Midbrain (tissue), 1 donor: ENCODE measurements around the gene GDE1.
"Not testable (repeated sequence)": the region's sequence is repeated elsewhere in the genome, so short reads cannot be mapped to it uniquely, and the experiment has no call there.

Experiments used
- DNase-seq: peaks from one replicate; lab custom pipeline; 2025; lab: John Stamatoyannopoulos, UW

GDE1 gene

GRCh38 chr16:19521471-19522396 lies at the start of gene GDE1:
Gene GDE1, minus strand, starts transcription at chr16:19522098. Its CDS starts 134 bp downstream, at chr16:19521964.
- DNase-seq: peak; percentile 98

GRCh38 chr16:19567560-19567959 lies 45.7 kb upstream of the GDE1 start:
- no peak for DNase-seq

GRCh38 chr16:19566362-19566761 lies 44.5 kb upstream of the GDE1 start:
- DNase-seq: no peak

- no peak for DNase-seq
These were observed 41.5 kb upstream of the GDE1 start for GRCh38 chr16:19563377-19563776.

- DNase-seq: no peak
These were observed 38.2 kb upstream of the GDE1 start for GRCh38 chr16:19560078-19560477.

GRCh38 chr16:19559242-19559910 lies 37.5 kb upstream of the GDE1 start:
- peak; percentile 80 for DNase-seq

GRCh38 chr16:19555938-19556771 lies 34.3 kb upstream of the GDE1 start:
- no peak for DNase-seq

- DNase-seq: peak; percentile 98
These were observed 33.5 kb upstream of the GDE1 start, which contains the start of gene VPS35L for GRCh38 chr16:19555186-19555937. Gene VPS35L, plus strand, starts transcription at chr16:19555703. Its CDS starts 27 bp downstream, at chr16:19555730.

GRCh38 chr16:19549673-19550072 lies 27.8 kb upstream of the GDE1 start:
- no peak for DNase-seq

- DNase-seq: no peak
These were observed 26.2 kb upstream of the GDE1 start for GRCh38 chr16:19548144-19548543.

GRCh38 chr16:19543278-19543996 lies 21.5 kb upstream of the GDE1 start:
- DNase-seq: not testable (repeated sequence)

- no peak for DNase-seq
These were observed 20.4 kb upstream of the GDE1 start for GRCh38 chr16:19542138-19542821.

GRCh38 chr16:19540241-19540970 lies 18.5 kb upstream of the GDE1 start:
- DNase-seq: no peak

GRCh38 chr16:19532601-19533000 lies 10.7 kb upstream of the GDE1 start:
- DNase-seq: peak; percentile 61

- no peak for DNase-seq
These were observed 6.8 kb upstream of the GDE1 start for GRCh38 chr16:19528666-19529065.

GRCh38 chr16:19527161-19527560 lies 5.3 kb upstream of the GDE1 start:
- no peak for DNase-seq

- no peak for DNase-seq
These were observed 3.5 kb upstream of the GDE1 start for GRCh38 chr16:19525385-19525723.

GRCh38 chr16:19524616-19525384 lies 2.9 kb upstream of the GDE1 start:
- peak; percentile 48 for DNase-seq

- DNase-seq: no peak
These were observed 2.4 kb upstream of the GDE1 start for GRCh38 chr16:19524356-19524615.
